Progenitor cell of endocrine pancreas (in vitro differentiated cells): ENCODE data around the gene HES3. TPM values are rescaled to one million over a fixed set of nuclear protein-coding genes. Genes with fewer than 3 reads are reported as not detected.

Experiments
- DNase-seq: peaks from one replicate; pipeline ENCODE4 v3.0.0; 2021; ENCODE audit warnings: low spot score; ENCODE audit not compliant: unreplicated experiment
- H3K27ac Mint-ChIP-seq: 2 replicates; pipeline ENCODE4 v1.8.0; 2021; ENCODE audit warnings: mild to moderate bottlenecking, moderate library complexity, mixed read lengths
- H3K27me3 Mint-ChIP-seq: 2 replicates; pipeline ENCODE4 v1.8.0; 2021; ENCODE audit warnings: mixed read lengths
- H3K36me3 Mint-ChIP-seq: 2 replicates; pipeline ENCODE4 v1.8.0; 2022; ENCODE audit warnings: mixed read lengths; ENCODE audit not compliant: insufficient read depth
- H3K4me1 Mint-ChIP-seq: 2 replicates; pipeline ENCODE4 v1.8.0; 2021; ENCODE audit warnings: low read depth, mixed read lengths
- H3K4me3 Mint-ChIP-seq: 2 replicates; pipeline ENCODE4 v1.8.0; 2021; ENCODE audit warnings: low read depth, mild to moderate bottlenecking, moderate library complexity, mixed read lengths
- H3K9me3 Mint-ChIP-seq: 2 replicates; pipeline ENCODE4 v1.8.0; 2021; ENCODE audit warnings: low read depth, mixed read lengths
- CTCF ChIP-seq: fragments of 200-600 bp; sonication (generic); IDR thresholded peaks from one replicate; pipeline ENCODE4 v1.5.0; 2021; ENCODE audit warnings: antibody characterized with exemption, mild to moderate bottlenecking; ENCODE audit not compliant: unreplicated experiment
- total RNA-seq: library from RNA; stranded (reverse); gene quantifications from 2 replicates; pipeline ENCODE4 v1.2.1, GENCODE V29; 2021

Gene HES3
- total RNA-seq, 1 donor from 2014 or later, result not detected

GRCh38 chr1:6248932-6249738 lies 5.2 kb downstream of the HES3 start:
- Mint-ChIP-seq H3K4me1 (peaks cover 2% of the 10 kb centered on the region), H3K27me3 (peaks cover 64% of the 10 kb centered on the region), H3K27ac (no peak overlapping the region), H3K9me3 (no peaks in the 10 kb centered on the region), H3K36me3 (no peaks in the 10 kb centered on the region), H3K4me3 (no peak overlapping the region)
- DNase-seq, result no peak
- TF ChIP-seq CTCF, result no peak

- peaks cover 2% of the 10 kb centered on the region for H3K4me1 Mint-ChIP-seq
- TF ChIP-seq CTCF, result no peak
- no peak overlapping the region for H3K4me3 Mint-ChIP-seq
- no peak overlapping the region for H3K27ac Mint-ChIP-seq
- no peaks in the 10 kb centered on the region for H3K36me3 Mint-ChIP-seq
- peaks cover 58% of the 10 kb centered on the region for H3K27me3 Mint-ChIP-seq
- DNase-seq, result no peak
- H3K9me3 Mint-ChIP-seq, result no peaks in the 10 kb centered on the region
Observed at GRCh38 chr1:6249739-6250689, 6.0 kb downstream of the HES3 start.

- Mint-ChIP-seq H3K4me3 (no peak overlapping the region), H3K4me1 (peaks cover 2% of the 10 kb centered on the region), H3K27ac (no peak overlapping the region), H3K36me3 (no peaks in the 10 kb centered on the region), H3K9me3 (no peaks in the 10 kb centered on the region), H3K27me3 (peaks cover 56% of the 10 kb centered on the region)
- TF ChIP-seq CTCF, result no peak
- DNase-seq, result no peak
Observed at GRCh38 chr1:6251233-6251632, 7.3 kb downstream of the HES3 start.

- Mint-ChIP-seq H3K36me3 (no peaks in the 10 kb centered on the region), H3K4me3 (no peak overlapping the region), H3K9me3 (no peaks in the 10 kb centered on the region), H3K4me1 (no peaks in the 10 kb centered on the region), H3K27ac (no peak overlapping the region), H3K27me3 (peaks cover 53% of the 10 kb centered on the region)
- no peak for DNase-seq
- TF ChIP-seq CTCF, result no peak
Observed at GRCh38 chr1:6251681-6252373, 7.8 kb downstream of the HES3 start.

- TF ChIP-seq CTCF, result no peak
- no peak for DNase-seq
- H3K36me3 Mint-ChIP-seq, result no peaks in the 10 kb centered on the region
- H3K9me3 Mint-ChIP-seq, result no peaks in the 10 kb centered on the region
- no peak overlapping the region for H3K4me3 Mint-ChIP-seq
- no peak overlapping the region for H3K27ac Mint-ChIP-seq
- H3K4me1 Mint-ChIP-seq, result no peaks in the 10 kb centered on the region
- peaks cover 53% of the 10 kb centered on the region for H3K27me3 Mint-ChIP-seq
Observed at GRCh38 chr1:6252374-6252710, 8.4 kb downstream of the HES3 start.
